ENCODE results near the gene SHANK2. TPM values are rescaled to one million over a fixed set of nuclear protein-coding genes. Genes with fewer than 3 reads are reported as not detected.

SHANK2 gene
- total RNA-seq, 1 experiment from 2014 or later: 23.8 TPM

- Histone ChIP-seq H3K27me3 (ENCODE audit: insufficient read depth, low read length) (no peaks in the 10 kb centered on the region), H2BK12ac (ENCODE audit: insufficient read length, low read depth, low read length) (no peak overlapping the region), H3K4me2 (ENCODE audit: insufficient read depth, insufficient read length, low read length) (no peak overlapping the region), H4K20me1 (ENCODE audit: control insufficient read depth, insufficient read depth, insufficient read length) (no peaks in the 10 kb centered on the region), H2AK5ac (ENCODE audit: insufficient read length, low read length) (no peak overlapping the region), H3K9ac (ENCODE audit: extremely low read depth, insufficient read length, low read length) (no peak overlapping the region), H3K9me3 (ENCODE audit: control insufficient read depth, low read depth, low read length) (no peaks in the 10 kb centered on the region), H2BK20ac (ENCODE audit: low read depth, low read length, poor library complexity, severe bottlenecking) (no peak overlapping the region), H3K79me2 (ENCODE audit: insufficient read depth, low read length) (no peaks in the 10 kb centered on the region; the same call in 1 of the 2 replicates), H3K79me1 (ENCODE audit: insufficient read depth, low read depth, low read length, poor library complexity, severe bottlenecking) (peaks cover 6% of the 10 kb centered on the region), H2BK15ac (ENCODE audit: low read depth, low read length) (no peak overlapping the region; the same call in 1 of the 2 replicates), H3K4me1 (ENCODE audit: insufficient read depth, low read length) (no peaks in the 10 kb centered on the region), H3K27ac (ENCODE audit: insufficient read length, low read depth, low read length) (no peak overlapping the region), H3K23me2 (ENCODE audit: insufficient read length, low read depth, low read length, poor library complexity, severe bottlenecking) (no peaks in the 10 kb centered on the region), H2BK120ac (ENCODE audit: low read depth, low read length, poor library complexity, severe bottlenecking) (no peak overlapping the region), H4K5ac (ENCODE audit: insufficient read length, low read depth, low read length) (no peak overlapping the region), H3T11ph (ENCODE audit: low read length) (no peak overlapping the region), H2AFZ (ENCODE audit: low read length) (no peak overlapping the region), H4K91ac (ENCODE audit: insufficient read length, low read depth, low read length) (no peak overlapping the region), H3K56ac (ENCODE audit: insufficient read length, low read depth, low read length) (no peak overlapping the region), H3K18ac (ENCODE audit: insufficient read length, low read depth, low read length) (no peak overlapping the region), H2BK5ac (ENCODE audit: insufficient read length, low read length) (no peak overlapping the region), H3K23ac (ENCODE audit: insufficient read length, low read depth, low read length) (no peak overlapping the region), H4K8ac (replicated peaks; ENCODE audit: insufficient read length, low read depth, low read length) (no peak overlapping the region), H3K4ac (ENCODE audit: low read depth, low read length) (no peak overlapping the region), H3K14ac (ENCODE audit: insufficient read depth, low read length) (no peak overlapping the region; the same call in 1 of the 2 replicates)
- Mint-ChIP-seq H3K9me3 (peaks cover 12 to 15% of the 10 kb centered on the region in 2 experiments), H3K27ac (peak overlapping the region in 2 of 3 experiments; percentile 76 to 80; a peak in 4 of 7 replicates), H3K27me3 (ENCODE audit: low read depth) (no peaks in the 10 kb centered on the region), H3K36me3 (ENCODE audit: insufficient read depth in 1 of 3, low read depth in 3 of 3) (peaks cover 22 to 46% (median 40%) of the 10 kb centered on the region in 3 experiments), H3K4me1 (peaks cover 6 to 7% of the 10 kb centered on the region in 2 experiments; a peak in 3 of 4 replicates), H3K4me3 (no peak overlapping the region)
- no peak for TF ChIP-seq CTCF (conservative IDR thresholded peaks at IDR 0.05)
- no CpG with 5 or more reads among the region's 22 CpGs for WGBS (ENCODE audit: extremely low coverage, insufficient read length, low lambda C conversion rate)
- no peak for DNase-seq
These were observed 29.9 kb downstream of the SHANK2 start for GRCh38 chr11:71222318-71223080.

All from H9 (cell line).